ENCODE data around the gene FADS3. TPM values are rescaled to one million over a fixed set of nuclear protein-coding genes. Genes with fewer than 3 reads are reported as not detected.

Gene FADS3
- total RNA-seq, 1 donor from 2014 or later, result 113 TPM

- intact Hi-C loops (cut with DNase I), result no loop called here
- no peak for DNase-seq (ENCODE audit: missing footprints)
- no peak for ATAC-seq
Measured at GRCh38 chr11:61916737-61917333, 25.5 kb upstream of the FADS3 start.

- intact Hi-C loops (cut with DNase I), result no loop called here
- no peak for DNase-seq (ENCODE audit: missing footprints)
- no peak for ATAC-seq
Measured at GRCh38 chr11:61914471-61915171, 23.3 kb upstream of the FADS3 start.

- ATAC-seq (no peak), DNase-seq (ENCODE audit: missing footprints) (no peak)
- intact Hi-C loops (cut with DNase I), result no loop called here
Measured at GRCh38 chr11:61913699-61914395, 22.5 kb upstream of the FADS3 start.

GRCh38 chr11:61912991-61913698, 21.8 kb upstream of the FADS3 start:
- ATAC-seq (no peak), DNase-seq (ENCODE audit: missing footprints) (no peak)
- intact Hi-C loops (cut with DNase I), result no loop called here

GRCh38 chr11:61912530-61912898, 21.2 kb upstream of the FADS3 start:
- intact Hi-C loops (cut with DNase I), result no loop called here
- ATAC-seq, result peak; percentile 22
- peak; percentile 83 for DNase-seq (ENCODE audit: missing footprints)

GRCh38 chr11:61911701-61912529, 20.6 kb upstream of the FADS3 start:
- intact Hi-C loops (cut with DNase I), result no loop called here
- DNase-seq (ENCODE audit: missing footprints), result no peak
- ATAC-seq, result no peak

- ATAC-seq (no peak), DNase-seq (ENCODE audit: missing footprints) (no peak)
- intact Hi-C loops (cut with DNase I), result no loop called here
Measured at GRCh38 chr11:61911128-61911700, 19.9 kb upstream of the FADS3 start.

GRCh38 chr11:61910187-61911127, 19.1 kb upstream of the FADS3 start:
- DNase-seq (ENCODE audit: missing footprints) (peak; percentile 58), ATAC-seq (peak; percentile 27)
- intact Hi-C loops (cut with DNase I), result no loop called here

GRCh38 chr11:61908730-61909316, 17.5 kb upstream of the FADS3 start:
- DNase-seq (ENCODE audit: missing footprints), result peak; percentile 91
- intact Hi-C loops (cut with DNase I), result no loop called here
- peak; percentile 57 for ATAC-seq

- DNase-seq (ENCODE audit: missing footprints) (peak; percentile 43), ATAC-seq (no peak)
- intact Hi-C loops (cut with DNase I), result no loop called here
Measured at GRCh38 chr11:61907871-61908729, 16.8 kb upstream of the FADS3 start.

- DNase-seq (ENCODE audit: missing footprints) (peak; percentile 54), ATAC-seq (no peak)
- intact Hi-C loops (cut with DNase I), result no loop called here
Measured at GRCh38 chr11:61907282-61907681, 15.9 kb upstream of the FADS3 start.

- DNase-seq (ENCODE audit: missing footprints) (peak; percentile 26), ATAC-seq (no peak)
- intact Hi-C loops (cut with DNase I), result no loop called here
Measured at GRCh38 chr11:61906522-61906909, 15.2 kb upstream of the FADS3 start.

GRCh38 chr11:61905801-61906521, 14.6 kb upstream of the FADS3 start:
- DNase-seq (ENCODE audit: missing footprints), result peak; percentile 61
- intact Hi-C loops (cut with DNase I), result no loop called here
- ATAC-seq, result no peak

GRCh38 chr11:61905067-61905696, 13.8 kb upstream of the FADS3 start:
- ATAC-seq (no peak), DNase-seq (ENCODE audit: missing footprints) (peak; percentile 52)
- intact Hi-C loops (cut with DNase I), result no loop called here

- peak; percentile 30 for ATAC-seq
- peak; percentile 56 for DNase-seq (ENCODE audit: missing footprints)
- intact Hi-C loops (cut with DNase I), result no loop called here
Measured at GRCh38 chr11:61904539-61905048, 13.2 kb upstream of the FADS3 start.
